HuH-7.5 (cell line): Measurements from ENCODE around the gene ADGRD1.
"Not testable (repeated sequence)": the region's sequence is repeated elsewhere in the genome, so short reads cannot be mapped to it uniquely, and the experiment has no call there.

Experiments used
- DNase-seq: peaks from one replicate; pipeline ENCODE4 v3.0.0; 2011; ENCODE audit warnings: low spot score

ADGRD1 gene

DNA sequence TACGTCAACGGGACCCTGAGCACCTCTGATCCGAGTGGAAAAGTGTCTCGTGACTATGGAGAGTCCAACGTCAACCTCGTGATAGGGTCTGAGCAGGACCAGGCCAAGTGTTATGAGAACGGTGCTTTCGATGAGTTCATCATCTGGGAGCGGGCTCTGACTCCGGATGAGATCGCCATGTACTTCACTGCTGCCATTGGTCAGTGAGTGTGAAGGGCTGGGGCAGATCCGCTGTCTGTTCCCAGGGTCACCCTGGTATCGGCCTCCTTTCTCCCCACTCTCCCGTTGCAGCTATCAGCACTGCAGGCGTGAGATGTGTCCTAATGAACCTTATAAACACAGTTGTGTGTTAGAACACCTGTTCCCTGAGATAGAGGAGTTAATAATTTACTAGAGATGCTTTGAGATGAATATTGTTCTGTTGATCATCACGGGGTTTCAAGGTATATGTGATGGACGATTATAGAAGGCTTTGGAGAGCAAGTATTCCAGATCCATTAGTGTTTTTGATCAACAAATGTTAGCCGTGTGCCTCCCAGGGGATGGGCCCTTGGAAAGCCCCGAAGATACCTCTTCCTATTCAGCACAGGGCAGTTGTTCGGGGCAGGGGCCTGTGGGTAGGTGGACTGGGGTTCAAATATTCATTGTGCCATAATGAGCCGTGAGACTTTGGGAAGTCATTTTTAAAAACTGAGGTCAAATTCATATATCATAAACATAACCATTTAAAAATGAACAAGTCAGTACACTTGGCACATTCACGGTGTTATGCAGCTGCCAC is 33.6 kb downstream of the ADGRD1 start:
- DNase-seq, result no peak

DNA sequence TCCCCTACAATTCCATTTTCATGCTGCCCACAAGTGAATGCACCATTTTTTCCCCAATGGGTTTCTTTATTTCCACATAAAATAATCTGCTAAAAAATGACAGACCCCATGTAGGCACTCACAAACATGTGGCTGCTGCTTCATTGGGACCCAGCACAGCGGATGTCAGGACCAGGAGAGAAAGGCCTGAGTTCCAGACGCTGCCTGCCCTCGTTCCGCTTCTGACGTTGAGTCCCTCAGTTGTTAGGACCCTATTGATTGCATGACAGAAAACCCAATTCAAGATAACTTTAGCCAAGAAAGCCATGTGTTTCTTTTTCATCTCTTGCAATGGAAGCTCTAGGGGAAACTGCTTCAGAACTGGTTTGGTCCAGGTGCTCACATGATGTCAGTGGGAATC is 34.6 kb downstream of the ADGRD1 start:
- DNase-seq, result no peak

DNA sequence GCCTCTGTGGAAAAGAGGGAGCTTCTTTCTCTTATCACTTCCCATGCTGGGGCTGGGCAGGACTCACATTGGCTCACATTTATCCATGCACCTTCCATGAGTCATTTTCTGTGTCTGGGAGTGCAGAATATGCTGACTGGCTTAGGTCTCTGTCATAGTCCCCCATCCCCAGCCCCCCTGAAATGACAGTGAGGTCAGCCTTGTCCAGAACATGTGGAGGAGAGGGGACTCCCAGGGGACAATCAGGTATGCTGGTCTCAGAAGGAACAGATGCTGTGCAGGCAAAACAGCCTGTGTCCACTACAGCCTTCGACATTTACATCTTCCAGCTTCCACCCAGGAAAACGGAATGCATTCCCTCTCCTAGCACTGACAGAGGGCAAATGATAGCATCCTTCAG is 35.0 kb downstream of the ADGRD1 start:
- DNase-seq, result no peak

DNA sequence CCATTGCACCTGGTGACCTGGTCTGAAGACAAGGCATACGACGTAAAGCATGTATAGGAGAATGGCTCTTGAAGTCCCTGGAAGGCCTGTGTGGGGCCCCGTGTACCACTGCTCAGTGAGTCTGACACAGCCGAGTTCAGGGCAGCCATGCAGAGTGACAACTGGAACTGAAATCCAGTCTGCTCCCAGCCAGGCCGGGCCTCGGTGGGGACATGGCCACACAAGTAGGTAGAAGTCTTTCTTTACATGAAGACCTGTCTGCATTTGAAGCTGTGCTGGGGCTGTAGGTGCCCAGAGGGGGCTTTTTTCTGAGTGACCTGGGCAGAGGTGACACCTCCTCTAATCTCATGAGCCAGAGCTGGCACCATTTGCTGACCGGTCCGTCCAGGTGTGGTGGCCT is 35.7 kb downstream of the ADGRD1 start:
- DNase-seq, result no peak

DNA sequence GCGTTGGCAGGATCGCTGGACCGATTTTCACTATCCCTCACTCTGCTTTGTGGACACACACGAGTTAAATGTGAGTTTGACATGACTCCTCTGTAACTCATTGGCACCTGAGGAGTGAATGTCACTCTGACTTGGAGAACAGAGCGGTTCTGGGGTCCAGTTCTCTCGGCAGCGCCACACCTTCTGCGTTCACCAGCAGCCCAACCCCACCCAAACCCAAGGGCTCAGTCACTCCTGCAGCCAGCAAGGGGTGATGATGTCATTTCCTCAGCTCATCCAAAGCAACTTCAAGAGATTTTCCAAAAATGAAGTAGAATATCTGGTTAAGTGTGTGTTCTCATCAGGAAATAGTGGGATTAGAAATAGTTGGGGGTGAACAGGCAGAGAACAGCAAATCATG is 36.3 kb downstream of the ADGRD1 start:
- no peak for DNase-seq

DNA sequence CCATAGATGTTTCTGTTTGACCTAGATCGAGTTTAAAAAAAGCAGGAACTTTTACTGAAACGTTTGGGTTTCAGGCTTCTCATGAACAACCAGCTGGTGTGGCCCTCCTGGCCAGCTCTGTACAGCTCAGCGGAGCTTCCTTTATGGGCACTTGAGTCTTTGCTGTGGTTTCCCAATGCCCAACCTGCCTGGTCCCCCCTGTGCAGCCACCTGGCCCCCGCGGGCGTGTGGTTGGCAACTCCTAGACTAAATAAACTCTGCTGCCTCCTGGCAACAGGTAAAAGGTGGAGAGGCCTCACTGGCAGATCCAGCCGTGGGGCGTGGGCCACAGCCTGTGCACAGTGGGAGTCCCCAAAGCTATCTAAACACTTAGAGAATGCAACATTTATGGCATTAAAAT is 38.7 kb downstream of the ADGRD1 start:
- DNase-seq, result no peak

DNA sequence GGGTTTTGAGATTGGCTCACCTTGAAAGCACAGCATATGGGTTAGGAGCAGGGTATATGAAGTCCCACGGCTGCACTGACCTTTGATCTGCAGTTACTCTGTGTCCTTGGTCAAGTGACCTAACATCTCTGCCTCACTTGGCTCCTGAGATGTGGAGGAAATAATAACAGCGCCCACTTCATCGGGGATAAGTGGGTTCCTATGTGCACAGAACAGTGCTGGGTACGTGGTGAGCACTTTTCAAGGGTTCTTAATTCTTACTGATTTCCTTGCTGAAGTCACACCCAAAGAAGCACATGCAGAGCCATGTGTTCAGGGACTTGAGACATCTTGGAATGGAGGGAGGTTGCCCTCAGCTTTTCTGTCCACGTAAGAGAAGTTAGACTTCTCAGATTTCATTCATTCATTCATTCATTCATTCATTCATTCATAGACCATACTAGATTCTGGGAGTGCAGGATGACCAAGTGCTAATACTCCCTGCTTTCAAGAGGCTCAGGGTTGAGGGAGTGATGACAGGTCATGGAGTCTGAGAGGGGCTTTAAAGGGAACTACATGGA is 39.4 kb downstream of the ADGRD1 start:
- DNase-seq, result no peak

DNA sequence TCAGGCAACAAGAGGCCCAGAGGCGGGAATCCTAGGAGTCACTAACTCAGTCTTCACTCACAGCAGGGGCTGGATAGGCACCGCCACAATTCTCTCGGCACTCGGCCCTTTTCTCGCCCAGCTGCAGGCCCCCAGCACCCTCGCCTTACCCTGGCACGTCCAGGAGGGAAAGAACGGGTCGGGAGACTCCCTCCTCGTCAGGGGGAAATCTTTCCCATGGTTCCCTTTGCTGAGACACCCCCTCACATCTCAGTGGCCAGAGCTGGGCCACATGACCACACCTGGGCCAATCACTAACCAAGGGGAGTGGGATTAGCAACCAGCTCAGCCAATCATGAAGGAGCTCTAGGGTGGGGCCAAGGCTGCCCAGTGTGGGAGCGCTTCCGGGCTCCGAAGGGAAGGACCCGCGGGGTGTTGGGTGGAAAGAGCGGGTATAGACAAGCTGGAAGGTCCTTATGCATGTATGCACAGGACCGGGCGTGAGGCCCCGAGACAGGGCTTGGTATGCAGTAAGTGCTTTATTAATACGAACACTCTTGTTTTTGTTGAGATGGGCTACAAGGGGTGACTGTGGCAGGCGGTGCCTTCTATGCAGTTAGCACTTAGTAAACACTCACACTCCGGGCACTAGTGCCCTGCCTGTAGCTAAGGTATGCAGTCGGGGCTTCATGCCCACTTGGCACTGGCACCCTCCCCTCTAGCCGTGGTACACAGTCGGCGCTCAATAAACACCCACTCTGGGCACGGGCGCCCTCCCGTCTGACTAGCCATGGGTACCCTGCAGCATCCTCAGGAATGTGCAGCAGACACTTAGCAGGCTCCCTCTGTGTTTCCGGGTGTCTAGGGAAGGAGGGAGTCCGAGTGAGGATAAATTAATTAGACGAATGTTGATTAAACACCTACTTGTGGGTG is 40.3 kb downstream of the ADGRD1 start:
- no peak for DNase-seq

DNA sequence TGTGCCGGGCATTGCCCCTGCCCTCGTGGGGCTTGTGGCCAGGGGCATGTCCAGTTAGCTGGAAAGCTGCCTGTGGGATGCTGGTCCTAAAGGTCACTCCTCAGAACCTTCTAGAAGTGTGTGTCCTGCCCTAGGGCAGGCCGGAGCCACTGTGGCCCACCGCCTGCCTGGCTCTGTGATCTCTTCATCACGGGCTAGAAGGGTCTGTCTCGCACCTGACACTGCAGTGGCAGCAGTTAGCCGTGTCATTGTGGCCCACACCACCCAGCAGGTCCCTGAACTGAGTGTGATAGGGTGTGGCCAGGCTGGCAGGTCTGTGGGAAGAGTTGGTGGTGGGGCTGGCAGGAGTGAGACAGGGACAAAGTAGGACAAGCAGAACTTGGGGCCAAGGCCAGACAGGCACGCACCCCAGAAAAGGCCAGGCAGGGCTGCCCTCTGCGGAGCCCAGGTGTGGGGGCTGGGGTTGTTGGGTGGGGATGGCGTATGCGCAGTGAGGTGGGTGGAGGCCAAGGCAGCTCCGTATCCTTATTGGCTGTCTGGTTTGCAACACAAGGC is 41.2 kb downstream of the ADGRD1 start:
- DNase-seq, result no peak

DNA sequence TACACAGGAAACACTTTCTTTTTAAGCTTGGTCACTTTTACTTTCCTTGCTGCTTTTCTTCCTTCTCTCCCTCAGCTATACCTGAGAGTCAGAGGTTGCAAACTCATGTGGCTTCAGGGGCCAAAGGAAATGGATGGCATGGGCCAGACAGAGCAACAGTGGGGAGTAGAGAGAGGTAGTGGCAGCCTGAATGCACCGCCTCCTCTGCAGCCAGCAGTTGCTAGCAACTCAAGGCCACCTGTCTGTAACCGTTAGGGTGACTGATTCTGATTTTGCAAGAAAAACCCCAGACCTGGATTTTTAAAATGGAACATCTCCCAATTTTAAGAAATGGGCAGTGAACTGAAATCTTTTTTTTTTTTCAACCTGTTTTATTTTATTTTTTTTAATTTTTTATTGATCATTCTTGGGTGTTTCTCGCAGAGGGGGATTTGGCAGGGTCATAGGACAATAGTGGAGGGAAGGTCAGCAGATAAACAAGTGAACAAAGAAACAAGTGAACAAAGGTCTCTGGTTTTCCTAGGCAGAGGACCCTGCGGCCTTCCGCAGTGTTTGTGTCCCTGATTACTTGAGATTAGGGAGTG is 41.8 kb downstream of the ADGRD1 start:
- DNase-seq, result not testable (repeated sequence)

DNA sequence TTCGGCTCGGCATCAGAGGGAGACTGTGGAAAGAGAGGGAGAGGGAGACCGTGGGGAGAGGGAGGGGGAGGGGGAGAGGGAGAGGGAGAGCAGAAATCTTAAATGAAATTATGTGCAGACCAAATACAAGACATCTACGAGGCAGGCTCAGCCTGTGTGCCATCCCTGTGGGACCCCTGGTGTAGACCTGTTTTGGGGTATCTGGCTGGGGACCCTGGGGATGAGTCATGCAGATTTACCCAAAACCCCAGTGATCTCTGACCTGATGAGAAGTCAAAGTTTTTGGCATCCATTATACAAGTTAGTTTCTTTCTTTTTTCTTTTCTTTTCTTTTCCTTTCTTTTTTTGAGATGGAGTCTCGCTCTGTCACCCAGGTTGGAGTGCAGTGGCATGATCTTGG is 44.4 kb downstream of the ADGRD1 start:
- DNase-seq, result no peak

DNA sequence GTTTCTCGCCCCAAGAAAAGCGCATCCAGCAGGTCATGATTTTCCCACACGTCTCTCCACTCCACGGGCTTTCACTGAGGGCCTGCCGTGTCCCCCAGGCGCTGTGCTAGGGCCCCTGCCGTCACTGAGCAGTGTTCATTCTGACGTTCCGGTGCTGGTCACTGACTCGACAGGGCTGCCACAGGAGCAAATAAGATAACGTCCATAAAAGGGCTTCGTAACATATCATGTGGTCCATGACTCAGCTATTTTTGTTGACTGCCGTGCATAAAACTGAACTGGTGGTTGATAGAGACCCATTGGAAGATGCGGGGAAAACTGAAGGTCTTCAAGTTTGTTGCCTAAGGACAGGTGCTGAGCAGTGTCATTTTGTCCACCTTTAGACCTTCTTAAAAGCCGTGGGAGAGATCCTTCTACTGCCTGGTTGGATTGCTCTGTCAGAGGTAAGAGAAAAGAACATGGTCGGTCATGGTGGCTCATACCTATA is 46.3 kb downstream of the ADGRD1 start:
- DNase-seq, result no peak

DNA sequence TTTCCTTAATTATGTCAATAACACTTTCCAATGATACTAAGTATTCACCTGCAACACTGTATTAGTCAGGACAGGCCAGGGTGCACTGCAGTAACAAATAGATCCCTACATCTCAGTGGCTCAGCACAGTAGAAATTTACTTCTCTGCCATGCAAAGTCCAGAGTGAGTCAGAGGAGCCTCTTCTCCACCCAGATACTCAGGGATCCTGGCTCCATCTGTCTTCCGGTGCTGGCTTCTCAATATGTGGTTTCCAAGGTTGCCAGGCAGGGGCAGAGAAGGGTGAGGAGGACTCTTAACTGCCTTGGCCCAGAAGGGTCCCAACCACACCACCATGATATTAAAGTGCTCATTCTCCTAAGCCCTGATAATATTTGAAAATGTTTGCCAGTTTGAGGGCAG is 47.8 kb downstream of the ADGRD1 start:
- no peak for DNase-seq

DNA sequence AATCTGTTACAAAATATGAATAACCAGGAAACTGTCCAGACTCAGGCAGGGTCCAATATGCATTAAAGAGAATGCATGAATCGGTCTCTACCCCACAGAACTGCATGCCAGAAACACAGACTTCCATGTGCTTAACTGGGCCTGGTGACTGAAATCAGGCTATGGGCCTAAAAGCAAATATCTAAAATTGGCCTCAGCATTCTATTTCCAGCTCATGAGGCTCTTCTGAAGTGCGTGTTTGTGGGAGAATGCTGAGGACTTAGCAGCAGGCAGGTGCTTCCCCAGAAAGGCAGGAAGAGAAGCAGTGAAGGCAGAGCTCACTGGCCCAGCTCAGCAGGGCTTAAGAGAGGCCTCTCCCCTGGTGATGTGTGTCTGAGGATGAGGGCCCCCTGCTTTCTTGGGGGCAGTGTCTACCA is 48.5 kb downstream of the ADGRD1 start:
- DNase-seq, result no peak

DNA sequence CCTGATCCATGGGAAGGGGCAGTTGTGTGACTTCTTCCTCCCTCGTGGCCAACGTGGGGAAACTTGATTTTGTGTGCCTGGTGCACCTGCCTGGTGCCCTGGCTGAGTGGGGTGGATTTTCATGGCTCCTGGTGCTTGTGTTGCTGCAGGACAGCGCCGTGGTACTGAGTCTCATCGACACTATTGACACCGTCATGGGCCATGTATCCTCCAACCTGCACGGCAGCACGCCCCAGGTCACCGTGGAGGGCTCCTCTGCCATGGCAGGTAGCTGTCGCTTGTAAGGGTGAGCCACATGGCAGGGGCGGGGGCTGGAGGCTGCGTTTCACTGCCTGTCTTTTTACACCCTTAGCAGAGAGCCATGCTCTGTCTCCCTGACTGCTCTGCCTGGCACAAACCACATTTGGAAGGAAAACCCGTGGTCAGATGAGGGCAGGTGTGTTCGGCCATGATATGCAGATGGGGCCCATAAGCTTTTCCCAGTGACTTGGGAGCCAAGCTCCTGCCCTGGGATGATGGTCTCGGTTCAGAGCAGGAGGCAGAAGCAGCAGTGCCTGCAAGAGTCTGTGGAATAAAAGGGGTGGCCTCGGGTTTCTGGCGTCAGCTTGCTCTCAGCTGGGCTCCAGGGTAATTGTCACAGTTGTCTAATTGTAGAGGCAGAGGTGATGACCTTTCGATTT is 49.5 kb downstream of the ADGRD1 start:
- DNase-seq, result no peak

DNA sequence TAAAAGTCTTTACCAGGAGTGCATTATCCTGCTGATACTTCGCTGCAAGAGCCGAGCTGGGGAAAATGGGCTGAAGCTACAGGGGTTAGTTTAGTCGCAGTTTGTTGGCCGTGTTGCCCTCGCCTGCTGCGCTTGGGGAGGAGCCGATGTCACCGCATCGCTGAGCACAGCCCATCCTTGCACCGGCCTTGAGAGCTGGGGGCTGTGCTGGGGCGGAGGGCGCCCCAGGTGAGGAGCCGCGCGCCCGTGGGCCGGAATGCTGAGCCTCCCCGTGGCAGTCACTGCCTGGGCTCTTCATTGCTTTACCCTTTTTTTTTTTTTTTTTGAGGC is 50.0 kb downstream of the ADGRD1 start:
- DNase-seq, result no peak

DNA sequence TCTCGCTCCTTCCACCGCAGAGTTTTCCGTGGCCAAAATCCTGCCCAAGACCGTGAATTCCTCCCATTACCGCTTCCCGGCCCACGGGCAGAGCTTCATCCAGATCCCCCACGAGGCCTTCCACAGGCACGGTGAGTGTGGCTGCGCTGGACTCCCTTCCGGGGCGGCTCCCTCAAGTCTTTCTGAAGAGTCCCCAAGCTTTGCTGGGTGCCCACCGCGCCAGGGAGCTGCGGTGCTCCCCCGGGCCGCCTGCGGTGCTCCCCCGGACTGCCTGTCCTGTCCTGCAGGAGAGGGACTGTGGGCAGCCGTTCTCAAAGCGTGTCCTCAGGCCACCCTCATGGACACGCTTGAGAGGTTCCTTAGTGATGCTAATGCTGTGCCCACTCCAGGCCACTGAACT is 50.5 kb downstream of the ADGRD1 start:
- no peak for DNase-seq

DNA sequence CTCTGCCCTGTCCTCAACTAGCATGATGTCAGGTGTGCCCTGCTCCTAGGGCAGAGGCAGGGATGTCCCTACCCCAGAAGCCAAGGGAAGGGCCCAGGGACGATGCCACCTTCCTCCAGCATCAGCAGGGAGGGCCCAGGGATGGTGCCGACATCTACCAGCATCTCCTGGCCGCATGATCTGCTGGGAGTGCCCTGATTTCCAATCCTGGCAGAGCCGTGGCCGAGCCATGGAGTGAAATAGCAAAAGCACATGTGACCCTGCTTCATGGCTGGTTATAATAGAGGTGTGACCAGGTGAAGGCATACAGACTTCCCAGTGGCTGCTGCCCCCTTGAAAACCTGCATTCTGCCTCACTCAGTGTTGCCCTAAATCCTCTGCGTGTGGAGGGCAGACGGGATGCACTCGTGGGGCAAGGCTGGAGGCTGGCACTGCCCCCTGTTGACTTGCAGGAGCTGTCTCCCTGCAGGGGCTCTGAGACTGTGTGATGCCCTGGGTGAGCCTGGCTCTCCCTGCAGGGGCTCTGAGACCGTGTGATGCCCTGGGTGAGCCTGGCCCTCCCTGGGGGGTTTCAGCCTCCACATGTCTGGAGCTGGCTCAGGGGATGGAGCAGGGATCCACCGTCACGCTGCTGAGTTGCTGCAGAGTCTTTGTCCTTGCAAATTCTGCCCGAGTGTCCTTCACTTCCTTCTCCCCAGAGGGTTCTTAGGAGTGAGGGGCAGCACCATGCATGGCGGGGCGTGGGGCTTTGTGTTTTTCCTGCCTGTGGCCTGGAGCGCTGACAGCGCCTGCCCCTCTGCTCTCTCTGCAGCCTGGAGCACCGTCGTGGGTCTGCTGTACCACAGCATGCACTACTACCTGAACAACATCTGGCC is 51.7 kb downstream of the ADGRD1 start:
- no peak for DNase-seq

DNA sequence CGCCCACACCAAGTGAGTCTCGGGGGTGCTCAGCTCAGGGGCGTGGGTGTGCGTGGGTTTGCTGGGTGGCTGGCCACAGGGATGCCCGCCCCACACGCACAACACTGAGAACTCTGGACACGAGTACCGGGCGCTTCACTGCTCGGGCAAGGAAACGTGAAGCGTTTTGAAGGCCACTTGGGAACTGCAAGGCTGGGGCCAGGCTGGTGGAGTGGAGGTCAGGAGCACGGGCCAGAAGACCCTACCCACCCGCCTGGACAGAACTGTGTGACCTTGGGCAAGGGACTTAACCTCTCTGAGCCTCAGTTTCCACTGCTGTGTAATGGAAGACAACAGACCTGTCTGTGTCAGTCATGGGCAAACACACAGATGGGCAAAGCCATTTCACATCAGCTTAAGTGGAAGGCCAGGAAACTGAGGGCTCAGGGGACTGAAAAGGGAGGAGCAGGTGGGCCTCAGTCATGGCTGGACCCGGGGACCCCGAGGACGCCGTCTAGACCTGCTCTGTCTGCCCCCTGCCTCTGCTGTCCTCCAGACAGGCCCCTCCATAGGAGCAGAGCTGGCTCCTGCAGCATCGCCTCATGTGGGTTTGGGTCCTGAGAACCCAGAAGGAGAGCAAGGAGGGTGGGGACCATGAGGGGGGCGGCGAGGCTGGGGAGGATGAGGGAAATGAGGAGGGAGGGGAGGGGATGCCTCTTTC is 52.5 kb downstream of the ADGRD1 start:
- no peak for DNase-seq
